GM19324 (cell line): ENCODE data around the gene SH2D4B.
"Not testable (repeated sequence)": the region's sequence is repeated elsewhere in the genome, so short reads cannot be mapped to it uniquely, and the experiment has no call there.

Experiments
- ATAC-seq: cut with Tn5 transposase; IDR thresholded peaks from one replicate; pipeline ENCODE4 v1.9.1; 2021; ENCODE audit warnings: mild to moderate bottlenecking, moderate library complexity; ENCODE audit not compliant: unreplicated experiment, low FRiP score

The SH2D4B gene

DNA sequence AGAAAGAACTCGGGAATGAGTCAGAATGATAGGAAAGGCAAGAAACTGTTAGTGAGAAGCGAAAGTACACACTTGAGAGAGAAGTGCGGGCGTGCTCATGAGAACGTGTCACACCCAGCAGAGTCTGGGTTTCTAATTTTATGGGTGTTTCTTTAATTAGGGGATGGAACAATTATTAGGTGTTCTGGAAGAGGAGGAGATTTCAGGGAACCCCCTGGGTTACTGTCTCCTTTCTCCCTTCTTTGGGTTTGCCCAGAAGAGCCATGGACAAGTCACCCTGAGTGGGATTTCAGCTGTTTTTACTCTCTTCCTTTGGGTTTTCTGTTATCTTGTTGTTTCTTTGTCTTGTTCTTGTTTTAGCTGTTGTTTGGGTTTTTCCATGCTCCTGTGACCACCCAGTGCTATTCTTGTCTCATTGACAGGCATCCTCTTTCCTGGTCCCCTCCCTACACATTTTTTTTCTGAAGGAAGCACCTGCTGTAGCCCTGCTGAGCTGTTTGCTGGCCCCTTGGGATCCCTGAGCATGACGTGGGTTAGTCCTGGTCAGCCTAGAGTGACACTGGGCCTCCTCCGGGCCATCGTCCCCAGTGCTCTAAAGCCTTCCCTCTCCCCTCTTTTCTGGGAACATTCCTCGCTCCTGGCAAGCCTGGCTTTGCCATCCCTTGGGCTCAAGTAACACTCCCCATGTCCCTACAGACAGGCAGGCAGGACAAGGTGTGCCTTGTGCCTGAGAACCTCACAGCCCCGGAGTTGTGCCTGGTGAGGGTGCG is 3.5 kb downstream of the SH2D4B start:
- no peak for ATAC-seq

GRCh38 chr10:80542053-80542452 is 4.4 kb downstream of the SH2D4B start:
- ATAC-seq, result no peak

- ATAC-seq, result no peak
Observed at GRCh38 chr10:80542652-80543318, 5.1 kb downstream of the SH2D4B start.

- ATAC-seq, result not testable (repeated sequence)
Observed at GRCh38 chr10:80543319-80543672, 5.6 kb downstream of the SH2D4B start.

DNA sequence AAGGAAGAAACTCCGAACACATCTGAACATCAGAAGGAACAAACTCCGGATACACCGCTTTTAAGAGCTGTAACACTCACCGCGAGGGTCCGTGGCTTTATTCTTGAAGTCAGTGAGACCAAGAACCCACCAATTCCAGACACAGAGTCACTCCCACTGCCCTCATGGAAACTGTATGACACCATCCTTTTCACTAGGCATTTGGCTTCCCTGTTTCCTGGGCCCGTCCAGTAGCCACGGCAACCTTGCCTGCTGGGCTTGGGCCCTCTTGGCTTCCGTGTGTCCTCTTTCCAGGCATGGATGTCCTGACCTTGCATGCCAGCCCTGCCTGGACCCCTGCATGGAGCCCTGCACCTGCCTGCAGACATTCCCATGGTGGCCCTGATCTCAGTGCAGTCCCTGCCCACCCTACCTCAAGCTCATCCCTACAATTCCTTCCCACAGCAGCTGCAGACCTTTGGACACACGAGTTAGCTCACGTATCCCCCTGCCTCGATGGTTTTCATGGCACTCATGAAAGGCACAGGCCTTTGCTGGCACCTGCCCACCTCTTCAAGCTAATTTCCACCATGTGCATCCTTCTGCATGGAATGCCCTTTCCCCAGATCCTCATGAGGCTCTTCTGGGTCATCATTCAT is 6.7 kb downstream of the SH2D4B start:
- ATAC-seq, result no peak

GRCh38 chr10:80545258-80545881 is 7.7 kb downstream of the SH2D4B start:
- ATAC-seq, result no peak

- no peak for ATAC-seq
Observed at GRCh38 chr10:80552151-80552646, 14.5 kb downstream of the SH2D4B start.

DNA sequence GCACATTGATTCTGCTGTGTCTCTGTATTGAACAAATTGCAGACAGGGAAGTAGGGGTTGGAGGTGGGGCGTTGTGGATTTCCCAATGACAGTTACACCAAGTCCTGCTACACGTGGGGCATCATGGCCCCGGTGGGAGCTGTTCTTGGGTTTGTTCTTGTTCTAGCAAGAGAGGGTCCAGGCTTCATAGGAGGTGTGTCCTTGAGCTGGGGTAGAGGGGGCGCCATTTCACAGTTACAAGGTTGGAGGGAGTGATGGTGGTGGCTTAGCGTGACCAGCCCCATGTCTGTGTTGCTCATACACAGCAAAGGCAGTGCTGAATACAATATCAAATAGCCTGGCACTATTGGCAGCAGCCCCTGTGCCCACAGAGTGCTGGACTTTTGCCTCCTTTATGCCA is 15.7 kb downstream of the SH2D4B start:
- ATAC-seq, result no peak

DNA sequence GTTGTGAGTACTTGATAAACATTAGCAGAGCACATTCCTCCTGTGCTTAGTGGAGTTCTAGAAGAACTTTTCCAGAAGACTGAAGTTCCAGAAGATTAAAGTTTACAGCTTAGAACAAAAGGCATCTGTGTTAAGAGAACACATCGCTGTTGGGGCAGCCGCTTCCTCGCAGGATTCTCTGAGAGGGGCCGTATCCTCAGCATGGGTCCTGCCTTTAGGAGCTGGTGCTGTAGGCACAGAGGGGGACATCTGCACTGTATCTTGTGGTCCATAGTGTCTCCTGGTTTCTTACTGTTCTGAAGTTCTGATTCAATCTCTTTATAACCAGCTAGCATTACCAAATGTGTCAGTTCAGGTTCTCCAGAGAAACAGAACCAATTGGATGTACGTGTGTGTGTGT is 16.3 kb downstream of the SH2D4B start:
- ATAC-seq, result no peak

DNA sequence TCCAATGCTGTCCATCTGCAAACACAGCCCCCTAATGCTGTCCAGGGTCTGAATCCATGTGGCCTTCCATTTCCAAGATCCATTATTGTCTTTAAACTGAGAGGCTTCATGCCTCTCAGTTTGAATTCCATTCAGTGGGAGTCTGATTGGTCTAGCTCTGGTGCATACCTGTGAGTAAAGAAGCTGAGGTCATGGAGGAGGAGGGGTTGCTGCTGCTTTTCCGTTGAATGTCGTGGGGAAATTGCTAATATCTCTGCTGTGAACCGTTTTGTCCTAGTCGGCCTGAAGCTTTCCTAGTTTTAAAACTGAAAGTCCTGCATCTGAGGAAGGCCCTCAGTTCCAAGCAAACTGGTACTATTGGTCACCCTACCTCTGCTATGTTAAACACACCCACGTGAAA is 17.7 kb downstream of the SH2D4B start:
- ATAC-seq, result no peak

- no peak for ATAC-seq
Observed at GRCh38 chr10:80561950-80562349, 24.2 kb downstream of the SH2D4B start.

DNA sequence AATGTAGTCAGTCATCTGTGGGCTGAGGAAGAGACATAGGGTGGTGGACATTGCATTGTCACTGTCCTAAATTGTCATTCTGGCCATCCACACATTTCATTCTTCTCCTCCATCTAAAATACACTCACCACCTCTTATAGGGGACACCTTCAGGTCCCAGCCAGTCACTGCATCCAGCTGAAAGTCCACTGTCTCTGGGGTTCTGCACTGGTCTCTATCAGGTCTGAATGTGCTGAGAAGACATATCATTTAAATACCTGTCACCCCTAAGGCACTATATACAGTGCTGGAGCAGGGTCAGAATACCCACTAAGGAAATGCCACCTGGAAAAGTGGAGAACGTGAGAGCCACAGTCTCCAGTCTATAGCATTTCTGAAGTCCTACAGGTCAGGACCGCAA is 29.6 kb downstream of the SH2D4B start:
- ATAC-seq, result no peak

- no peak for ATAC-seq
Observed at GRCh38 chr10:80569131-80569895, 31.6 kb downstream of the SH2D4B start.

DNA sequence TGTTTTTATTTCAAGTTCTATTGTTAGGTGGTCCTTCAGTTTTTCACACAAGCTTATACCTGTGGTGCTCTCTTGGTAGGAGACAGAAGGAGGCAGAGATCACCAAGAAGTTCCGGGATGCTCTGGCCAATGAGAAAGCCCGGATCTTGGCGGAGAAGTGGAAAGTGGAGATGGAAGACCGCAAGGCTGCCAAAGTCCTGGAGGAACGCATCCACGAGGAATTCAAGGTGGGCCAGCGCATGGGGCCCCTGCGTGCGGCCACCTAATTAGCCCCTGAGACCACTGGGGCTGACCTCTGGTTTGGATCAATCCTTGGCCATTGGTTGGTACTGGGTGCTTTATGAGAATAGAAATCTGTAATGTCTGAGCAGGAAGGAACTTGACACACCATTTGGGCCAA is 33.6 kb downstream of the SH2D4B start:
- ATAC-seq, result no peak

GRCh38 chr10:80579181-80579763 is 41.6 kb downstream of the SH2D4B start:
- no peak for ATAC-seq

DNA sequence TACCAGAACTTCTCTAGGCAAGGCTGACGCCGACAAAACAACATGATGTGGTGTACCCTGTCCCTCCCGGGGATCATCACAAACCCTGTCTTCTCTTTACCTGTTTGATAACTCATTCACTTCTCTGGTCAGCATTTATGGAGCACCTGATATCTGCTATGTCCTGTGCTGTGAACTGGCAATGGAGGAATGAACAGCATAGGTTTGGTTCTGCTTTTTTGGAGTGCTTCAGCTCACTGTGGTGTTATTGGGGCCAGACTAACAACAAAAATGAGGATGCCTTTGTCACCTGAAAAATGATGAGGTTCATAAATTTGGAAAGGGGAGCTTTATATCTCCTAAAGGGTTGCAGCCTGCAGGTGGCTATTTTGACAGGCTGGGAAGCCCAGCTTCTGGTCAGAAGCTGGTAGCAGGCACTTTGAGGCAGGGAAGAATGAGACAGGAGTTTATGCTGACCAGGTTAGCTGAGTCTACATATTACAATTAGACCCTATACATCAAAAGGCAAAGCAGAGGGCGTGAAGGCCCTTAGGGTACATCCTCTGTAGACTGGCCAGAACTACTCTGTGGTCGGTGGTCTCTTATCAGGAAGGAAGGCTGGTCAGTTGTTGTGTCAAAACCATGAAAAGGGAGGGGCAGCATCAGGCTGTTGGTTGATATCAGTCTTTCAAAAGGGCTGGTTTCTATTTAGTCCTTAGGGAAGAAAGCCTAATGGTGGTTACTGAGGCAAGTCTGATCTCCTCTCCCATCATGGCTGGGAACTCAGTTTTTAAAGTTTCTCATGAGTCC is 42.3 kb downstream of the SH2D4B start:
- no peak for ATAC-seq

DNA sequence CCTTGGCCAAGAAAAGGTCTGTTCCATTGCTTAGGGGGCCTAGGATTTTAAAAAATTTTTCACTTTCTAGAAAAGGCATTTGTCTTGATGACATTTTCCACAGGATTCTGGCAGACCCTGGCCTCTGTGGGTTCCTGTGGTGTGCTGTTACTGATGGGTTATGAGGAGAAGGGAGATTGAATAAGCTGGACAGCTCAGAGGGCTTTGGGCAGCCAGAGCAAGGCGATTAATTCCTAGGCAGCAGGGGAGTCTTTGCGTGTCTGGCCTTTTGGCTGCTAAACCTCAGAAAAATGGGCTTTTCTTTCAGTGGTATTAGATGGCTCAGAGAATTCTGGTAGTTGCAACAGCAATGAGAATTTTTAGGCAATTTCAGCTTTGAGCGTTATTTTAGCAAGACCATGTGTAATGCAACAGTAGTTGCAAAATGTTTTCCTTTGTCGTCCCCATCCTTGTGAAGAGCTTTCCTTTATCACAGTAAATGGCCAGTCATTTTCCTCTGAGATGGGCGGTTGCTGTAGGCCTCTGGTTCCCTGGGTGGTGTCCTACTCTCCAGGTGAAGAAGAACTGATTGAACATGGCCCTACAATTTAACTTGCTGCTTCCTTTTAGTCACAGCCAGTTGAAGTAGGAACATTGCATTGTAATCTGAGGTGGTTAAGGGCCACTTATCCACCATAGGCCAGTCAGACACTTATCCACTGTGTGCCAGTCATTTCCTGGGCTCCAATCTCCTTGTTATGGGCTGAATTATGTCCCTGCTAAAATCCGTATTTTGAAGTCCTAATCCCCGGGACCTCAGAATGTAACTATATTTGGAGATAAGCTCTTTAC is 43.2 kb downstream of the SH2D4B start:
- ATAC-seq, result no peak

- ATAC-seq, result no peak
Observed at GRCh38 chr10:80581469-80581835, 43.8 kb downstream of the SH2D4B start.
